T47D (cell line): ENCODE results near the gene EFHD2.
A peak's percentile ranks its signal among the peaks of the same experiment; 100 is the strongest.

ENCODE experiments used
- DNase-seq, 2 experiments: peaks; one replicate each; pipeline versions ENCODE4 v3.0.0 to v3.0.0-alpha.2; 2011 to 2012; ENCODE audit warnings: low read depth in 1 of 2, low spot score in 1 of 2
- JUND ChIP-seq: IDR thresholded peaks from 2 replicates; pipeline ENCODE4 v1.6.1; 2012; ENCODE audit warnings: low read depth
- in situ Hi-C: cut with HindIII; loops from 2 replicates; pipeline ENCODE4 v1.10.0; 2016; ENCODE audit warnings: low sequenced_read_pairs, low pct_unique_long_range_greater_than_20kb

Gene EFHD2

GRCh38 chr1:15393475-15394257, 16.0 kb upstream of the EFHD2 start:
- in situ Hi-C loops, result no loop called here
- no peak for TF ChIP-seq JUND
- DNase-seq, result peak in 1 of 2 experiments; percentile 28

GRCh38 chr1:15394258-15394690, 15.4 kb upstream of the EFHD2 start:
- TF ChIP-seq JUND, result no peak
- DNase-seq, result no peak
- in situ Hi-C loops, result no loop called here

GRCh38 chr1:15397236-15397635, 12.5 kb upstream of the EFHD2 start:
- in situ Hi-C loops, result no loop called here
- TF ChIP-seq JUND, result no peak

GRCh38 chr1:15399710-15400109, 10.0 kb upstream of the EFHD2 start:
- TF ChIP-seq JUND, result no peak
- in situ Hi-C loops, result no loop called here
- DNase-seq, result no peak

More at GRCh38 chr1:15397236-15397635, 12.5 kb upstream of the EFHD2 start:
- DNase-seq, result no peak

GRCh38 chr1:15400627-15401026, 9.1 kb upstream of the EFHD2 start:
- in situ Hi-C loops, result no loop called here
- no peak for TF ChIP-seq JUND
- peak in 1 of 2 experiments; percentile 81 for DNase-seq

GRCh38 chr1:15401391-15402055, 8.2 kb upstream of the EFHD2 start:
- peak in 1 of 2 experiments; percentile 46 for DNase-seq
- no peak for TF ChIP-seq JUND
- in situ Hi-C loops, result no loop called here

- in situ Hi-C loops, result no loop called here
- DNase-seq, result no peak
- no peak for TF ChIP-seq JUND
Observed at GRCh38 chr1:15402809-15403450, 6.8 kb upstream of the EFHD2 start.

- TF ChIP-seq JUND, result no peak
- in situ Hi-C loops, result no loop called here
- DNase-seq, result no peak
Observed at GRCh38 chr1:15403962-15404580, 5.6 kb upstream of the EFHD2 start.

- no peak for TF ChIP-seq JUND
- peak in 1 of 2 experiments; percentile 41 for DNase-seq
- in situ Hi-C loops, result no loop called here
Observed at GRCh38 chr1:15405106-15405850, 4.4 kb upstream of the EFHD2 start.

GRCh38 chr1:15406614-15407559, 2.8 kb upstream of the EFHD2 start:
- in situ Hi-C loops, result no loop called here
- TF ChIP-seq JUND, result no peak
- no peak for DNase-seq

GRCh38 chr1:15407580-15407979, 2.1 kb upstream of the EFHD2 start:
- no peak for TF ChIP-seq JUND
- in situ Hi-C loops, result no loop called here

More at GRCh38 chr1:15407580-15407979, 2.1 kb upstream of the EFHD2 start:
- no peak for DNase-seq
